GM12878 (cell line): ENCODE results near the gene BTBD9. TPM values are rescaled to one million over a fixed set of nuclear protein-coding genes. Genes with fewer than 3 reads are reported as not detected.

ENCODE experiments used
- ATAC-seq: fragments of 200-7000 bp; cut with Tn5 transposase; 3 replicates; pipeline ENCODE4 v1.9.1; 2020; ENCODE audit warnings: mild to moderate bottlenecking, moderate library complexity
- BruUV-seq: library from RNA; stranded (reverse); fragments of 400-500 nt; replicated peaks from 2 replicates; lab custom pipeline; 2021; lab: Mats Ljungman, UMichigan
- CTCF ChIA-PET: fragments of 300-600 bp; sonication (Branson Sonifier 250); formaldehyde crosslinking; extraction: SDS; loops from one replicate; lab custom pipeline; 2021; ENCODE audit warnings: inconsistent platforms; lab: Yijun Ruan, JAX
- POLR2A ChIA-PET: fragments of 350-600 bp; formaldehyde crosslinking; extraction: SDS; loops from one replicate; lab custom pipeline; 2021; ENCODE audit warnings: inconsistent platforms; lab: Charles Lee
- RAD21 ChIA-PET: fragments of 300-600 bp; sonication (Branson Sonifier 250); formaldehyde crosslinking; loops from one replicate; lab custom pipeline; 2023; ENCODE audit warnings: antibody characterized with exemption; ENCODE audit not compliant: unreplicated experiment; lab: Charles Lee
- SMC1A ChIA-PET: fragments of 300-600 bp; sonication (Branson Sonifier 250); formaldehyde crosslinking; loops from one replicate; lab custom pipeline; 2023; ENCODE audit not compliant: unreplicated experiment, uncharacterized antibody; lab: Charles Lee
- DNase-seq: peaks from one replicate; pipeline ENCODE4 v3.0.0-alpha.2; 2011; ENCODE audit warnings: low read depth, low spot score
- FAIRE-seq: peaks from 3 replicates; lab custom pipeline; 2011; peaks lifted over from hg19 to GRCh38; lab: Jason Lieb, UNC
- H2AFZ ChIP-seq: 2 replicates; pipeline ENCODE4 v1.6.0; 2011; ENCODE audit warnings: low read depth, low read length, control low read depth; ENCODE audit not compliant: control insufficient read depth
- H3K27ac ChIP-seq: 2 replicates; pipeline ENCODE4 v1.5.1; 2011; ENCODE audit warnings: control low read depth; ENCODE audit not compliant: control insufficient read depth, insufficient read depth
- H3K27me3 ChIP-seq, 2 experiments: replicated peaks in 1 of 2; 2 replicates each; pipeline versions ENCODE4 v1.6.0 to v1.6.1; 2011; ENCODE audit warnings: low read length in 1 of 2; ENCODE audit not compliant: control insufficient read depth in 2 of 2, insufficient read depth in 2 of 2
- H3K36me3 ChIP-seq, 2 experiments: 2 replicates each; pipeline ENCODE4 v1.5.1; 2011; ENCODE audit warnings: low read length in 1 of 2; ENCODE audit not compliant: control insufficient read depth in 2 of 2, insufficient read depth in 2 of 2
- H3K4me1 ChIP-seq: 2 replicates; pipeline ENCODE4 v1.6.1; 2011; ENCODE audit warnings: mild to moderate bottlenecking, low read length, moderate library complexity, mixed read lengths; ENCODE audit not compliant: control insufficient read depth, insufficient read depth
- H3K4me2 ChIP-seq: 2 replicates; pipeline ENCODE4 v1.6.0; 2011; ENCODE audit warnings: control low read depth; ENCODE audit not compliant: control insufficient read depth, insufficient read depth
- H3K4me3 ChIP-seq: fragments of 200-600 bp; sonication (generic); 2 replicates; pipeline ENCODE4 v1.5.1; 2016
- H3K79me2 ChIP-seq: 2 replicates; pipeline ENCODE4 v1.6.0; 2011; ENCODE audit warnings: low read length; ENCODE audit not compliant: control insufficient read depth, insufficient read depth
- H3K9ac ChIP-seq: 2 replicates; pipeline ENCODE4 v1.8.0; 2011; ENCODE audit warnings: low read length, control low read depth, mixed read lengths; ENCODE audit not compliant: control insufficient read depth, insufficient read depth
- H3K9me3 ChIP-seq: replicated peaks from 3 replicates; pipeline ENCODE4 v1.5.1; 2011; ENCODE audit warnings: mild to moderate bottlenecking, low read length; ENCODE audit not compliant: control insufficient read depth, insufficient read depth
- H4K20me1 ChIP-seq: 2 replicates; pipeline ENCODE4 v1.6.0; 2011; ENCODE audit not compliant: control insufficient read depth, insufficient read depth
- BACH1 ChIP-seq: fragments of 450-650 bp; IDR thresholded peaks from 2 replicates; pipeline ENCODE4 v1.6.1; 2017; ENCODE audit warnings: mild to moderate bottlenecking, borderline replicate concordance
- BMI1 ChIP-seq: fragments of 450-650 bp; IDR thresholded peaks from 2 replicates; pipeline ENCODE4 v1.6.1; 2016; ENCODE audit warnings: mild to moderate bottlenecking, moderate library complexity, borderline replicate concordance
- DPF2 ChIP-seq: fragments of 450-650 bp; IDR thresholded peaks from 2 replicates; pipeline ENCODE4 v1.6.1; 2017; ENCODE audit warnings: mild to moderate bottlenecking
- EED ChIP-seq: sonication (generic); IDR thresholded peaks from 2 replicates; pipeline ENCODE4 v1.6.1; 2016; ENCODE audit warnings: antibody characterized with exemption, low read depth
- JUNB ChIP-seq: IDR thresholded peaks from 2 replicates; pipeline ENCODE4 v1.6.1; 2016; ENCODE audit warnings: antibody characterized with exemption, mild to moderate bottlenecking
- NR2C2 ChIP-seq: IDR thresholded peaks from 2 replicates; pipeline ENCODE4 v1.6.1; 2011; ENCODE audit warnings: borderline replicate concordance, low read depth; ENCODE audit not compliant: control insufficient read depth, insufficient read length
- PAX8 ChIP-seq: fragments of 450-650 bp; IDR thresholded peaks from 2 replicates; pipeline ENCODE4 v1.6.1; 2017; ENCODE audit warnings: mild to moderate bottlenecking, moderate library complexity
- RUNX3 ChIP-seq: IDR thresholded peaks from 2 replicates; pipeline ENCODE4 v1.6.1; 2012; ENCODE audit warnings: low read length, inconsistent platforms
- SREBF1 ChIP-seq: IDR thresholded peaks from 2 replicates; pipeline ENCODE4 v1.6.1; 2012; ENCODE audit warnings: mild to moderate bottlenecking, low read length
- ZBED1 ChIP-seq: IDR thresholded peaks from 2 replicates; pipeline ENCODE4 v1.6.1; 2016; ENCODE audit warnings: borderline replicate concordance
- ZNF24 ChIP-seq: fragments of 450-650 bp; IDR thresholded peaks from 2 replicates; pipeline ENCODE4 v1.6.1; 2017; ENCODE audit warnings: antibody characterized with exemption, mild to moderate bottlenecking
- ZSCAN29 ChIP-seq: fragments of 450-650 bp; IDR thresholded peaks from 2 replicates; pipeline ENCODE4 v1.6.1; 2017; ENCODE audit warnings: mild to moderate bottlenecking, moderate library complexity
- WGBS: methylation state at CpG from one replicate; pipeline ENCODE4 v1.1.6; 2016; ENCODE audit warnings: low lambda C conversion rate; ENCODE audit not compliant: insufficient replicate concordance, insufficient coverage; ENCODE audit errors: missing lambda C conversion rate; 5-methylcytosine and 5-hydroxymethylcytosine counted together
- in situ Hi-C: fragments of 300-500 bp; cut with MboI; formaldehyde crosslinking; loops from 9 replicates; pipeline ENCODE4 v1.14.3; 2018; ENCODE audit warnings: mixed read lengths
- intact Hi-C: fragments of 100-400 bp; cut with micrococcal nuclease; formaldehyde crosslinking; loops from one replicate; pipeline ENCODE4 v1.14.2; 2022; ENCODE audit not compliant: unreplicated experiment
- polyA plus RNA-seq, 11 experiments: library from polyadenylated mRNA; depleted of rRNA in 4 of 11; unstranded in 6 of 11; stranded (reverse) in 5 of 11; fragments of >200 nt; fragmentation: Nextera tagmentation in 4 of 11; fragmentation: Illumina TruSeq in 1 of 11; extraction: Ambion mirVana in 4 of 11; extraction: Trizol in 1 of 11; gene quantifications; 1 replicate in 1 of 11; 2 replicates in 10 of 11; pipeline versions ENCODE4 v1.2.1 to v1.2.3, GENCODE V29; 2011 to 2016; ENCODE audit warnings: inconsistent platforms in 2 of 11, missing spikeins in 2 of 11, low read depth in 1 of 11
- total RNA-seq, 4 experiments: library from RNA; depleted of rRNA in 3 of 4; stranded (reverse); fragments of >200 nt in 3 of 4; fragmentation: Illumina TruSeq in 1 of 4; extraction: Trizol in 1 of 4; gene quantifications; 2 replicates each; pipeline versions ENCODE4 v1.2.1 to v1.2.3, GENCODE V29; 2013 to 2021
- TF ChIP-seq, protein P1 (sequence below): fragments of 450-650 bp; IDR thresholded peaks from 2 replicates; pipeline ENCODE4 v1.6.1; 2016; ENCODE audit warnings: mild to moderate bottlenecking, moderate library complexity, borderline replicate concordance
- TF ChIP-seq, protein P2 (sequence below): fragments of 450-650 bp; IDR thresholded peaks from 2 replicates; pipeline ENCODE4 v1.6.1; 2016; ENCODE audit warnings: mild to moderate bottlenecking
- TF ChIP-seq, protein P3 (sequence below): IDR thresholded peaks from 2 replicates; pipeline ENCODE4 v1.6.1; 2011; ENCODE audit warnings: low read depth, low read length, improper control_type of control experiment, borderline replicate concordance
- TF ChIP-seq, protein P4 (sequence below): IDR thresholded peaks from 2 replicates; pipeline ENCODE4 v1.6.1; 2011; ENCODE audit warnings: mild to moderate bottlenecking, low read depth, low read length, moderate library complexity; ENCODE audit not compliant: insufficient replicate concordance

Gene BTBD9
- total and polyA plus RNA-seq, 10 of the 15 experiments (the other 5 are each of a cell fraction or from before 2014, with no cell fraction given) = 0.22 to 8.6 (median 4.6) TPM

DNA sequence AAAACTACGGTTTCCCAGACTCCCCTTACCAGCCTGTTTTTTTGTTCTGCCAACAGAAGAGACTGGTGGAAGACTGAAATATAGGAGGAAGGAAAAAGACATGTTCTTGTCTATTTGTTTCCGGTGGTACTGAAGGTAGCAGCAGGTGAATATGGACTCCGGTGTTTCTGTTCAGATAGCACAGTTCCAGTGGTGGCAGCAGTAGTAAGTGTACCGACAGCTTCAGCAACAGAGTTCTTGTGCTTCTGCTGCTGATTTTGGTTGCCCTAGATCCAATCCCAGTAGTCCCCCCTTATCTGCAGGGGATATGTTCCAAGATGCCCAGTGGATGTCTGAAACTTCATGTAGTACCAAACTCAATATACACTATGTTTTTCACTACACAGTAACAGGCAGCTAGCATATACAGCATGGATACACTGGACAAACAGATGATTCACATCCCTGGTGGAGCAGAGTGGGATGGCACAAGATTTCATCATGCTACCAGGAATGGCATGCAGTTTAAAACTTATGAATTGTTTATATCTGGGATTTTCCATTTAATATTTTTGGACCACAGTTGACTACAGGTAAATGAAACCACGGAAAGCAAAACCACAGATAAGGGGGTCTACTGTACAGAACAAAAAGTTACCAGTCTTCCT is 301.8 kb downstream of the BTBD9 start (continued):
- TF ChIP-seq, protein P1, sequence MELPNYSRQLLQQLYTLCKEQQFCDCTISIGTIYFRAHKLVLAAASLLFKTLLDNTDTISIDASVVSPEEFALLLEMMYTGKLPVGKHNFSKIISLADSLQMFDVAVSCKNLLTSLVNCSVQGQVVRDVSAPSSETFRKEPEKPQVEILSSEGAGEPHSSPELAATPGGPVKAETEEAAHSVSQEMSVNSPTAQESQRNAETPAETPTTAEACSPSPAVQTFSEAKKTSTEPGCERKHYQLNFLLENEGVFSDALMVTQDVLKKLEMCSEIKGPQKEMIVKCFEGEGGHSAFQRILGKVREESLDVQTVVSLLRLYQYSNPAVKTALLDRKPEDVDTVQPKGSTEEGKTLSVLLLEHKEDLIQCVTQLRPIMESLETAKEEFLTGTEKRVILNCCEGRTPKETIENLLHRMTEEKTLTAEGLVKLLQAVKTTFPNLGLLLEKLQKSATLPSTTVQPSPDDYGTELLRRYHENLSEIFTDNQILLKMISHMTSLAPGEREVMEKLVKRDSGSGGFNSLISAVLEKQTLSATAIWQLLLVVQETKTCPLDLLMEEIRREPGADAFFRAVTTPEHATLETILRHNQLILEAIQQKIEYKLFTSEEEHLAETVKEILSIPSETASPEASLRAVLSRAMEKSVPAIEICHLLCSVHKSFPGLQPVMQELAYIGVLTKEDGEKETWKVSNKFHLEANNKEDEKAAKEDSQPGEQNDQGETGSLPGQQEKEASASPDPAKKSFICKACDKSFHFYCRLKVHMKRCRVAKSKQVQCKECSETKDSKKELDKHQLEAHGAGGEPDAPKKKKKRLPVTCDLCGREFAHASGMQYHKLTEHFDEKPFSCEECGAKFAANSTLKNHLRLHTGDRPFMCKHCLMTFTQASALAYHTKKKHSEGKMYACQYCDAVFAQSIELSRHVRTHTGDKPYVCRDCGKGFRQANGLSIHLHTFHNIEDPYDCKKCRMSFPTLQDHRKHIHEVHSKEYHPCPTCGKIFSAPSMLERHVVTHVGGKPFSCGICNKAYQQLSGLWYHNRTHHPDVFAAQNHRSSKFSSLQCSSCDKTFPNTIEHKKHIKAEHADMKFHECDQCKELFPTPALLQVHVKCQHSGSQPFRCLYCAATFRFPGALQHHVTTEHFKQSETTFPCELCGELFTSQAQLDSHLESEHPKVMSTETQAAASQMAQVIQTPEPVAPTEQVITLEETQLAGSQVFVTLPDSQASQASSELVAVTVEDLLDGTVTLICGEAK = no peak
- TF ChIP-seq, protein P2, sequence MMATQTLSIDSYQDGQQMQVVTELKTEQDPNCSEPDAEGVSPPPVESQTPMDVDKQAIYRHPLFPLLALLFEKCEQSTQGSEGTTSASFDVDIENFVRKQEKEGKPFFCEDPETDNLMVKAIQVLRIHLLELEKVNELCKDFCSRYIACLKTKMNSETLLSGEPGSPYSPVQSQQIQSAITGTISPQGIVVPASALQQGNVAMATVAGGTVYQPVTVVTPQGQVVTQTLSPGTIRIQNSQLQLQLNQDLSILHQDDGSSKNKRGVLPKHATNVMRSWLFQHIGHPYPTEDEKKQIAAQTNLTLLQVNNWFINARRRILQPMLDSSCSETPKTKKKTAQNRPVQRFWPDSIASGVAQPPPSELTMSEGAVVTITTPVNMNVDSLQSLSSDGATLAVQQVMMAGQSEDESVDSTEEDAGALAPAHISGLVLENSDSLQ = no peak
- TF ChIP-seq PAX8 (no peak), RUNX3 (no peak), JUNB (no peak)

DNA sequence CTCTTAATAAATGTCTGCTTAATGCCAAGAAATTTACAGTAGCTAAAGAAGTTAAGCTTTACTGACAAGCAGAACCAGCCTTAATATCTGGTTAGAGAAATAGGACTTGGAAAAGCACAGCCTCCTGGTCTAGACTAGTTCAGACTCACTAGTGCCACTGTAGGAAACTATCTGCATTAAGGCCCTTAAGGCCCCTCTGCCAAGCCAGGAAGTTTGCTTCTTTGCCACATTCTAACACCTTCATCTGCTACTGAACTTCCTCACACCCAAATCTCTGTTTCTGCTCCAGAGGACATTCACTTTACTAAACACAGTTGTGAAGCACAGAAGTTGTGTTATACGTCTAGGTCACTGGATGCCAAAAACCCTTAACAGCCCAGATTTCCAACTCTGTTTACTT is 302.8 kb downstream of the BTBD9 start:
- BruUV-seq = no TSS peak

More for the DNA sequence above, 302.8 kb downstream of the BTBD9 start:
- DNase-seq (no peak), ATAC-seq (no peak), FAIRE-seq (no peak)
- ChIA-PET POLR2A (no interaction called here), CTCF (no interaction called here), SMC1A (interaction anchor here (0.8 kb wide), 1 partner anchor 29 kb away, joined by 3 read pairs; no protein-coding TSS in a partner anchor), RAD21 (no interaction called here)
- H3K9me3 ChIP-seq = peaks cover 7% of the 10 kb centered on the region; the same call in 2 of the 3 replicates
- intact Hi-C loops = no loop called here
- H3K4me3 ChIP-seq = no peak overlapping the region
- H3K4me1 ChIP-seq = no peaks in the 10 kb centered on the region
- H4K20me1 ChIP-seq = no peaks in the 10 kb centered on the region
- no peak overlapping the region for H3K27ac ChIP-seq
- no peaks in the 10 kb centered on the region for H3K27me3 ChIP-seq
- H2AFZ ChIP-seq = no peak overlapping the region
- TF ChIP-seq NR2C2 (no peak), ZBED1 (no peak), EED (no peak), ZSCAN29 (no peak), ZNF24 (no peak), SREBF1 (no peak), DPF2 (no peak), BMI1 (no peak), BACH1 (no peak)
- TF ChIP-seq, protein P3, sequence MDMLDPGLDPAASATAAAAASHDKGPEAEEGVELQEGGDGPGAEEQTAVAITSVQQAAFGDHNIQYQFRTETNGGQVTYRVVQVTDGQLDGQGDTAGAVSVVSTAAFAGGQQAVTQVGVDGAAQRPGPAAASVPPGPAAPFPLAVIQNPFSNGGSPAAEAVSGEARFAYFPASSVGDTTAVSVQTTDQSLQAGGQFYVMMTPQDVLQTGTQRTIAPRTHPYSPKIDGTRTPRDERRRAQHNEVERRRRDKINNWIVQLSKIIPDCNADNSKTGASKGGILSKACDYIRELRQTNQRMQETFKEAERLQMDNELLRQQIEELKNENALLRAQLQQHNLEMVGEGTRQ = no peak
- TF ChIP-seq, protein P4, sequence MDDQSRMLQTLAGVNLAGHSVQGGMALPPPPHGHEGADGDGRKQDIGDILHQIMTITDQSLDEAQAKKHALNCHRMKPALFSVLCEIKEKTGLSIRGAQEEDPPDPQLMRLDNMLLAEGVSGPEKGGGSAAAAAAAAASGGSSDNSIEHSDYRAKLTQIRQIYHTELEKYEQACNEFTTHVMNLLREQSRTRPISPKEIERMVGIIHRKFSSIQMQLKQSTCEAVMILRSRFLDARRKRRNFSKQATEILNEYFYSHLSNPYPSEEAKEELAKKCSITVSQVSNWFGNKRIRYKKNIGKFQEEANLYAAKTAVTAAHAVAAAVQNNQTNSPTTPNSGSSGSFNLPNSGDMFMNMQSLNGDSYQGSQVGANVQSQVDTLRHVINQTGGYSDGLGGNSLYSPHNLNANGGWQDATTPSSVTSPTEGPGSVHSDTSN = no peak
- H3K36me3 ChIP-seq = no peaks in the 10 kb centered on the region
- 100% methylated on average over 1 of the region's 1 CpG for WGBS
- in situ Hi-C loops = no loop called here
- no peaks in the 10 kb centered on the region for H3K79me2 ChIP-seq
- no peak overlapping the region for H3K4me2 ChIP-seq
- no peak overlapping the region for H3K9ac ChIP-seq
